HG02852 (cell line): ENCODE results near the gene CH25H.
A peak's percentile ranks its signal among the peaks of the same experiment; 100 is the strongest.
"Not testable (repeated sequence)": the region's sequence is repeated elsewhere in the genome, so short reads cannot be mapped to it uniquely, and the experiment has no call there.

Source experiments
- ATAC-seq: cut with Tn5 transposase; IDR thresholded peaks from one replicate; pipeline ENCODE4 v1.9.1; 2021; ENCODE audit warnings: mild to moderate bottlenecking, moderate library complexity; ENCODE audit not compliant: unreplicated experiment

The CH25H gene

GRCh38 chr10:89207181-89207800, at the start of gene CH25H:
TSS of gene CH25H (minus strand) at chr10:89207317. CDS start at chr10:89207292, 25 bp downstream.
- ATAC-seq, result no peak

- no peak for ATAC-seq
These were observed 49.2 kb upstream of the CH25H start for GRCh38 chr10:89256340-89256739.

GRCh38 chr10:89255793-89256192, 48.7 kb upstream of the CH25H start:
- ATAC-seq, result no peak

GRCh38 chr10:89255091-89255579, 48.0 kb upstream of the CH25H start:
- ATAC-seq, result not testable (repeated sequence)

GRCh38 chr10:89252225-89252585, 45.1 kb upstream of the CH25H start:
- ATAC-seq, result no peak

GRCh38 chr10:89251409-89252224, 44.5 kb upstream of the CH25H start, which contains the start of gene LIPA:
TSS of gene LIPA (minus strand) at chr10:89251775. CDS start at chr10:89247648, 4,127 bp downstream.
- ATAC-seq, result peak; percentile 96

- no peak for ATAC-seq
These were observed 43.8 kb upstream of the CH25H start for GRCh38 chr10:89250865-89251408.

GRCh38 chr10:89248990-89249389, 41.9 kb upstream of the CH25H start:
- no peak for ATAC-seq

- ATAC-seq, result not testable (repeated sequence)
These were observed 40.5 kb upstream of the CH25H start for GRCh38 chr10:89247623-89248022.

- ATAC-seq, result no peak
These were observed 38.7 kb upstream of the CH25H start for GRCh38 chr10:89245802-89246201.

- peak; percentile 36 for ATAC-seq
These were observed 35.9 kb upstream of the CH25H start for GRCh38 chr10:89242840-89243568.

- ATAC-seq, result no peak
These were observed 35.2 kb upstream of the CH25H start for GRCh38 chr10:89242345-89242684.

GRCh38 chr10:89241486-89242344, 34.6 kb upstream of the CH25H start:
- ATAC-seq, result peak; percentile 42

GRCh38 chr10:89241026-89241425, 33.9 kb upstream of the CH25H start:
- no peak for ATAC-seq

- no peak for ATAC-seq
These were observed 33.4 kb upstream of the CH25H start for GRCh38 chr10:89240519-89240918.

- ATAC-seq, result no peak
These were observed 32.0 kb upstream of the CH25H start for GRCh38 chr10:89238956-89239644.

GRCh38 chr10:89237849-89238248, 30.7 kb upstream of the CH25H start:
- ATAC-seq, result no peak

- no peak for ATAC-seq
These were observed 29.2 kb upstream of the CH25H start for GRCh38 chr10:89236226-89236797.

GRCh38 chr10:89235073-89235798, 28.1 kb upstream of the CH25H start:
- no peak for ATAC-seq
